ENCODE data around the gene CHRNB1. TPM values are rescaled to one million over a fixed set of nuclear protein-coding genes. Genes with fewer than 3 reads are reported as not detected.

Gene CHRNB1
- total RNA-seq, 4 donors from 2014 or later: 3.0 to 10.9 (median 7.4) TPM

- ATAC-seq (ENCODE audit: low FRiP score): no peak
- no peak for TF ChIP-seq CTCF (IDR thresholded peaks at IDR 0.05)
- no peak for DNase-seq (ENCODE audit: low spot score)
Measured at GRCh38 chr17:7463372-7463846, 18.5 kb downstream of the CHRNB1 start.

GRCh38 chr17:7464081-7464480, 19.2 kb downstream of the CHRNB1 start:
- ATAC-seq (ENCODE audit: low FRiP score): no peak
- TF ChIP-seq CTCF (IDR thresholded peaks at IDR 0.05): no peak
- no peak for DNase-seq (ENCODE audit: low spot score)

GRCh38 chr17:7465597-7466275, 20.9 kb downstream of the CHRNB1 start:
- DNase-seq (ENCODE audit: low spot score) (no peak), ATAC-seq (ENCODE audit: low FRiP score) (no peak)
- no peak for TF ChIP-seq CTCF (IDR thresholded peaks at IDR 0.05)

GRCh38 chr17:7466318-7466638, 21.4 kb downstream of the CHRNB1 start:
- no peak for DNase-seq (ENCODE audit: low spot score)
- TF ChIP-seq CTCF (IDR thresholded peaks at IDR 0.05): no peak
- no peak for ATAC-seq (ENCODE audit: low FRiP score)

- ATAC-seq (ENCODE audit: low FRiP score): peak; percentile 17
- DNase-seq (ENCODE audit: low spot score): peak; percentile 68
- TF ChIP-seq CTCF (IDR thresholded peaks at IDR 0.05): no peak
Measured at GRCh38 chr17:7466639-7467341, 21.9 kb downstream of the CHRNB1 start.

- DNase-seq (ENCODE audit: low spot score) (no peak), ATAC-seq (ENCODE audit: low FRiP score) (no peak)
- TF ChIP-seq CTCF (IDR thresholded peaks at IDR 0.05): no peak
Measured at GRCh38 chr17:7467498-7467897, 22.6 kb downstream of the CHRNB1 start.

GRCh38 chr17:7468290-7468689, 23.4 kb downstream of the CHRNB1 start:
- TF ChIP-seq CTCF (IDR thresholded peaks at IDR 0.05): no peak
- DNase-seq (ENCODE audit: low spot score): no peak
- no peak for ATAC-seq (ENCODE audit: low FRiP score)

All from omental fat pad (tissue), 4 donors.